Activated naive CD8-positive, alpha-beta T cell treated with anti-CD3 and anti-CD28 coated beads, Interleukin-2, amount 50 U/mL, for 24 hours (primary cell): ENCODE measurements around the gene SFN.

ENCODE experiments used
- ATAC-seq: fragments of 150-1000 bp; cut with Tn5 transposase; one replicate; pipeline ENCODE4 v1.10.0; 2021
- DNase-seq: peaks from one replicate; pipeline ENCODE4 v3.0.0; 2021
- H3K27ac Mint-ChIP-seq: one replicate; pipeline ENCODE4 v1.8.0; 2021; ENCODE audit warnings: mild to moderate bottlenecking, mixed read lengths
- H3K27me3 Mint-ChIP-seq: one replicate; pipeline ENCODE4 v1.8.0; 2021; ENCODE audit warnings: mixed read lengths
- H3K36me3 Mint-ChIP-seq: one replicate; pipeline ENCODE4 v1.8.0; 2021; ENCODE audit warnings: low read depth, mixed read lengths
- H3K4me1 Mint-ChIP-seq: one replicate; pipeline ENCODE4 v1.8.0; 2021; ENCODE audit warnings: mixed read lengths
- H3K4me3 Mint-ChIP-seq: one replicate; pipeline ENCODE4 v1.8.0; 2021; ENCODE audit warnings: mild to moderate bottlenecking, moderate library complexity, mixed read lengths
- H3K9me3 Mint-ChIP-seq: one replicate; pipeline ENCODE4 v1.8.0; 2021; ENCODE audit warnings: mixed read lengths

Gene SFN

GRCh38 chr1:26909951-26910342 is 47.0 kb downstream of the SFN start:
- Mint-ChIP-seq H3K36me3 (no peaks in the 10 kb centered on the region), H3K4me3 (no peak overlapping the region), H3K27ac (no peak overlapping the region), H3K27me3 (no peaks in the 10 kb centered on the region), H3K9me3 (no peaks in the 10 kb centered on the region), H3K4me1 (no peaks in the 10 kb centered on the region)
- ATAC-seq (no peak), DNase-seq (no peak)

- Mint-ChIP-seq H3K27ac (no peak overlapping the region), H3K4me3 (no peak overlapping the region), H3K36me3 (no peaks in the 10 kb centered on the region), H3K9me3 (no peaks in the 10 kb centered on the region), H3K4me1 (no peaks in the 10 kb centered on the region), H3K27me3 (no peaks in the 10 kb centered on the region)
- no peak for DNase-seq
- ATAC-seq = no peak
These were observed 47.6 kb downstream of the SFN start for GRCh38 chr1:26910343-26911160.

- Mint-ChIP-seq H3K27me3 (no peaks in the 10 kb centered on the region), H3K9me3 (no peaks in the 10 kb centered on the region), H3K36me3 (no peaks in the 10 kb centered on the region), H3K27ac (no peak overlapping the region), H3K4me1 (no peaks in the 10 kb centered on the region), H3K4me3 (no peak overlapping the region)
- no peak for DNase-seq
- no peak for ATAC-seq
These were observed 48.6 kb downstream of the SFN start for GRCh38 chr1:26911399-26912146.

- Mint-ChIP-seq H3K27me3 (no peaks in the 10 kb centered on the region), H3K4me3 (no peak overlapping the region), H3K27ac (no peak overlapping the region), H3K36me3 (no peaks in the 10 kb centered on the region), H3K9me3 (no peaks in the 10 kb centered on the region), H3K4me1 (no peaks in the 10 kb centered on the region)
- DNase-seq (no peak), ATAC-seq (no peak)
These were observed 49.2 kb downstream of the SFN start for GRCh38 chr1:26912147-26912490.

GRCh38 chr1:26913389-26913753 is 50.4 kb downstream of the SFN start:
- DNase-seq (no peak), ATAC-seq (no peak)
- Mint-ChIP-seq H3K36me3 (no peaks in the 10 kb centered on the region), H3K9me3 (no peaks in the 10 kb centered on the region), H3K4me3 (no peak overlapping the region), H3K27me3 (no peaks in the 10 kb centered on the region), H3K27ac (no peak overlapping the region), H3K4me1 (no peaks in the 10 kb centered on the region)
